Activated T-cell treated with anti-CD3 and anti-CD28 coated beads for 4 hours (primary cell): ENCODE results near the gene CSAD.
"Not testable (repeated sequence)": the region's sequence is repeated elsewhere in the genome, so short reads cannot be mapped to it uniquely, and the experiment has no call there.

Experiments
- DNase-seq: peaks from one replicate; pipeline ENCODE4 v3.0.0-alpha.2; 2020

Gene CSAD

DNA sequence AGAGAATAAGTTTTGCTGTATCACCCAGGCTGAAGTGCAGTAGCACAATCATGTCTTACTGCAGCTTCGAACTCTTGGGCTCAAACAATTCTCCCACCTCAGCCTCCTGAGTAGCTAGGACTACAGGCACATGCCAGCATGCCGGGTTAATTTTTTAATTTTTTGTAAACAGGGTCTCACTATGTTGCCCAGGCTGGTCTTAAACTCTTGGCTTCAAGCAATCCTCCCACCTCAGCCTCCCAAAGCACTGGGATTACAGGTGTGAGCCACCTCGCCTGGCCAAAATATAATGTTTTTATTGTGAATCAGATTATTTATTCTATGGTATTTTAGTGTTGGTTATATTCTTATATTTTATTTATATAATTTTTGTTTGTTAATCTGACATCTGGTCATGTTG is 4.0 kb downstream of the CSAD start:
- DNase-seq: no peak

DNA sequence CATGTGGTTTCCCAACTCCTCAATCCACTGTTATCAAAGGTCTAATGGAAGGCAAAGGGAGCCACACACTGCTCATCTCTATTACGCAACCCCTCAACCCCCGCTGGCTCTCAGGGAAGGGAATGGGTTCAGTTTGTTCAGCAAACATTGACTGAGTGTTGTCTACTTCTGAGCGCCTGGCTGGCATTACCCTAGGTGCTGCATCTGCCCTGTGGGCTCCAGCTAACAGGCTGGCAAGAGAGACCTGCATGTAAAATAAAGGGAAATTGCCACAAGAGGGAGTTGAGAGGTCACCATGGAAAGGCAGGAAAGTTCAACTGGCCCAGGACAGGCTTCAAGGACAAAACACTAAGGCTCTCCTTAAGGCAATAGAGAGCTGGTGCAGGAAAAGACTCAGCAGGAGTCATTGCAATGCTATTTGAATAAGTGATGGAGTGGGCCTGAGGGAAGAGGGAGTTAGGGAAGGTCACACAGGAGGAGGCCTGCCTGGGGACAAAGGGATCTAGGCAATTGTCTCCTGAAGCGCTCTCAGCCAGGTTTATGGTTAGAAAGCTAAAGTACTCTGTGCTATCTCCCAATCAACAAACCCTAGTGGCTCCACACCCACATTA is 5.7 kb downstream of the CSAD start:
- no peak for DNase-seq

DNA sequence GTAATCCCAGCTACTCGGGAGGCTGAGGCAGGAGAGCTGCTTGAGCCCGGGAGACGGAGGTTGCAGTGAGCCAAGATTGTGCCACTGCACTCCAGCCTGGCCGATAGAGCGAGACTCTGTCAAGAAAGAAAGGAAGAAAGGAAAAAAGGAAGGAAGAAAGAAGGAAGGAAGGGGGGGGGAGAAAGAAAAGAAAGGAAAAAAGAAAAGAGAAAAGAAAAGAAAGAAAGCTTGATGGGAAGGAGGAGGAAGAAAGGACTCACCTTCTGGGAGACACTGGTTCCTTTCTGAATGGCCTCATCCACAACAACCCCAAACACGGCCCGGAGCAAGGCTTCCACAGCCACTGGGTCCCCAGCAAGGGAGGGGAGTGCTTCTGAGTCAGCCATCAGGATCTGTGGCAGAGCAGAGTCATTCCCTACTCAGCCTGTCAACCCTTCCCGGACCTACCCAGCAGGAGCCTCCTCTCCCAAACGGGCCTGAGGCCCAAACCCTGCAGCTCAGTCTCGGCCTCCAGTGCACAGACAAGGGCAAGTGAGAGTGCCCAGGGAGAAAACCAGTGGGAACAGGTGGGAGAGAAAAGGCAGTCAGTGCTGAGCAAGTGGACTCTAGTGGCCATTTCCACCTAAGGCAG is 7.5 kb downstream of the CSAD start:
- DNase-seq: no peak

DNA sequence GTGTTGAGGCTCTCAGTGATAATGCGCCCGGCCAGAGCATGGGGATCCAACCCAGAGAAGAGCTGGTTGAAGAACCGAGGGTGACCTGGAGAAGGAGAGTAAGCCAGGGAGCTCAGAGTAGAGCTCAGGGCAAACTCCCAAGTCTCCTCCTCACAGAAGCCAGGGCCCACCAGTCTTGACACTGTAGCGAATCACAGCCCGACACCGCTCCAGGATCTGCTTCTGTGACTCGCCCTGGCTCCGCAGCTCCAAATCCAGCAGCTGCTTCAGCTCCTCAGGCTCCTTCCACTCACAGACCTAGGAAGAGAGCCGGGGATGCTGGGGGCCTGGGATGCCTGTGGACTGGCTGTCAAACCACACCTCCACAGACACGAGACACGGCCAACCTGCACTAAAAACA is 8.4 kb downstream of the CSAD start:
- no peak for DNase-seq

DNA sequence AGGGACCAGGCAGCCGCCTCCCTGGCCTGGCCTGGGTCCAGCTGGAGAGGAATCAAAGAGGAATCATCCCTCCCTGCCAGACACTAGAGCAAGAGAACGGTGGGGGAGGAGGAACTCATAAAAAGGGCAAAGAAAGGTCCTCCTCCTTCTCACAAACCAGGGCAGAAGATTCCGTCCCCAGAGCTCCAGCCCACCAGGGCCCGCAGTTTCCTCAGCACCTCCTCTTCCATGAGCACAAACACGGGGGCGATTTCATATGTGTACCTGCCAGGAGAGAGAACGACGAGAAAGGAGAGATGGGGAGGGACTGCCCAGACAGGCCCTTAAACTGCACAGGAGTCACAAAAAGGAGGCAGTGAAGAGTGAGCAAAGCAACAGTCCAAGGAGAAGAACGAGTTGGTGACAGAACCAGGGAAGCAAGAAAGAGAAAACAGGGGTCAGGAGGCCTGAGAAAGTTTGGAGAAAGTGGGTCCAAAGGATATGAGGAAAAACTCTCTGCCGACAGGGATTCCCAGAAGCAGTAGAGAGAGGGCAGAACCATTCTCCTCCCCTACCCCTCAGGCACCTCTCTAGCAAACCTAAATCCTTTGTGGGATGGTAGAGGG is 8.9 kb downstream of the CSAD start:
- no peak for DNase-seq

DNA sequence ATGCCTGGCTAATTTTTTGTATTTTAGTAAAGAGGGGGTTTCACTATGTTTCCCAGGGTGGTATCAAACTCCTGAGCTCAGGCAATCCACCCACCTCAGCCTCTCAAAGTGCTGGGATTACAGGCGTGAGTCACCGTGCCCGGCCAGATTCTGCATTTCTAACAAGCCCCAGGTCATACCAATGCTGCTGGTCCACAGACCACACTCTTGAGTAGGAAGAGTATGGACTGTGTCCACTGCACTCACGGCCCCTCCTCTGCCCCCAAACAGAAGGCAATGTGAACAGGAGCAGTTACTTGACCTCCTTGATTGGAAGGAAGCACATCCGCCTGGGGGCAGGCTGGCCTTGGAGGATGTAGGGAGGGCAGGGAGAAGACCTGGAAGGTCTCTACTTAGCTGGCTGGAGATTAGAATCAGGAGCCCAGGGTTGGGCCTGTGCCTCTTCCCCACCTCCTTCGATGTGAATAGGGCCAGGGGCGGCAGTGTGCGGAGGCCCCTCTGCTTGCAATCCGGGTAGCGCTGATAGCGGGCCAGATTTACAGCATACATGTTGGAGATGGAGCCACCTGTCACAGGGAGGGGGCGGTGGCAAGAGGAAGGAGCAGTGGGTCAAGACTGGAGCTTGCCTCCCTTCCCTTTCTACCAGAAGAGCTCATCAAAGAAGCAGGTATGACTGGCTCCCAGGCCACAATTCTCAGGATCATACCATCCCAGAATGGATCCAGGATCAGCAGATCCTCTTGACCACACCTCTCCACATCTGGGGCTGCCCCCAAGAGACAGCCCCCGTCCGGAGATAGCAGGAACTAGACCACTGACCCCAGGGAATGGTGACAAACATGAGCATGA is 9.6 kb downstream of the CSAD start:
- no peak for DNase-seq

DNA sequence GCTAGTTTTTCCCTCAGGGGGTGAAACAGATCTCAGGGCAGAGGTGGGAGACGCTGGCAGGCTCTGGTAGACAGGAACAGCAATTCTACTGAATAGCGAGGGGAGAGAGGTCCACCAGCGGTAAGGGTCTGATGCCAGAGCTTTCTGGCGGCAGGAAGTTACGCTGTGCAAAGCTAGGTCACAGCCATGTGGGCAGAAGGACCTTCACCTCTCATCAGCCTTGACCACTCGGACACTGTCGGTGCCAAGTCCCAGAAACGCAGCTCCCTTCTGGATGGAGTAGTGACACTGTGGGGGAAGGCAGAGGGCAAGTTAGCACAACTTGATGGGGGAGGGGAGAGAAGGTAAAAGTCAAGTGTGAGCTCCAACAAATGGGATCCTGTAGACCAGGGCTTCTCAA is 10.5 kb downstream of the CSAD start:
- no peak for DNase-seq

DNA sequence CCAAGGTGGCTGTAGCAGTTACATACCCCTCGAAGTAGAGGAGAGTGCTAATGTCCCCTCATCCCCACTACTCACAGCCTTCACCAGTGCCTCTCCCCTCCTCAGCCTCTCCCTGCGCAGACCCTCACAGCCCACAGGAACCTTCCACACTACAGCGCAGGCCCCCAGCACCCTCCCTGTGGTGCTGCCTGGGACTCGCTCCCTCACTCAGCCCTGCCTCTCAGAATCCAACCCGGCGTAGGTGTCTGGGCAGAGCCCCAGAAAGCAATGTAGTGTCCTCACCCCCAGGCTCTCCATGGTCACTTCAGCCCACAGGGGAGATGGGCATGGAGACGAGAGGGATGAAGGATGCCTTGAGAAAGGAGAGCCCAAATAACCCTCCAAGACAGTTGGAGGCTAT is 11.1 kb downstream of the CSAD start:
- no peak for DNase-seq

DNA sequence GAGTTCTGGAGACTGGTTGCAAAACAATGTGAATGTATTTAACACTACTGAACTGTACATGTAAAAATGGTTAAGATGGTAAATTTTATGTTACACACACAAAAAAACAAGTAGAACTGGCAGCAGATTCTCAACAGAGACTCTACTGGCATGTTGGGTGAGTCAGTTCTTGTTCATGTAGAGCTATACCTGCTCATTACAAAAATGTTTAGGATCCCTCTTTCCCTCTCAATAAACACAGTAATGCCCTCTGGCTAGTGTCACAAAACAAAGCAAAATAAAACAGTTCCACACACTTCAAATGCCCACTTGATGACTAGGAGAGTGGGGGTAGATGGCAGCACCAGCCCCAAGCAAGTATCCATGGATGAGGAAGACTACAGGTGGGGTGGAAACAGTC is 13.9 kb downstream of the CSAD start:
- DNase-seq: no peak

DNA sequence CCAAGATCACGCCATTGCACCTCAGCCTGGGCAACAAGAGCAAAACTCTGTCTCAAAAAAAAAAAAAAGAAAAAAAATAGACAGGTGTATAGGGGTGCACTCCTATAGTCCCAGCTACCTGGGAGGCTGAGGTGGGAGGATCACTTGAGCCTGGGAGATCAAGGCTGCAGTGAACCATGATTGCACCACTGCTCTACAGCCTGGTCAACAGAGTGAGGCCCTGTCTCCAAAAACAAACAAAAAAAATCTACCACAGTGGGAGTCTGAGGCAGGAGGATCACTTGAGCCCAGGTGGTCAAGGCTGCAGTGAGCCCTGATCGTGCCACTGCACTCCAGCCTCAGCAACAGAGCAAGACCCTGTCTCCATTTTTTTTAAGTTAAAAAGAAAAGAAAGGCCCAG is 17.7 kb downstream of the CSAD start:
- DNase-seq: not testable (repeated sequence)

DNA sequence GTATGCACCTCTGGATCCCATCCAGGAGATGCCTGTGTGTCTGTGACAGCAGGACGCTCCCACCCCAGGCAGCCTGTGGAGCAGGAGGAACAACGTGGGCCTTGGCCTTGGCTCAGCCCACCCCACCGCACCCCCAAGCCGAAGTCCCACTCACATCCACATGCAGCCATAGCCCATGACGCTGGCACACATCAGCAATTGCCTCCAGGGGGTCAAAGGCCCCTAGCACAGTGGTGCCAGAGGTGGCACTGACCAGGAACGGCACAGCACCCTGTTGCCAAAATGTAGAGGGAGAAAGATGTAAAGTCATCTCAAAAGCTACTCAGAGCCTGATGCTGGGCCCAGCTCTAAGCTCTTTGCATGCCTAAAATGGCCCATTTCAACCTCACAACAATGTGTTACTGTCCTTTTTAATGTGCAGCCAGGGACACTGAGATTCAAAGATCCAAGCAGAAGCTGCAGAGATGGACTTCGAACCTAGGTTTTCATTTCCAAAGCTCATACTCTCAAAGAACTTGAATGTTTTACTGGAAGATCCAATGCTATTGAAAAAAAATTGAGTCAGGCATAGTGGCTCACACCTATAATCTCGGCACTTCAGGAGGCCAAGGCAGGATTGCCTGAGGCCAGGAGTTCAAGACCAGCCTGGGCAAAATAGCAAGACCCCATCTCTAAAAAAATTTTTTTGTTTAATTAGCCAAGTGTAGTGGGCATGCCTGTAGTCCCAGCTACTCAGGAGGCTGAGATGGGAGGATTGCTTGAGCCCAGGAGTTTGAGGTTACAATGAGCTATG is 19.4 kb downstream of the CSAD start:
- no peak for DNase-seq

DNA sequence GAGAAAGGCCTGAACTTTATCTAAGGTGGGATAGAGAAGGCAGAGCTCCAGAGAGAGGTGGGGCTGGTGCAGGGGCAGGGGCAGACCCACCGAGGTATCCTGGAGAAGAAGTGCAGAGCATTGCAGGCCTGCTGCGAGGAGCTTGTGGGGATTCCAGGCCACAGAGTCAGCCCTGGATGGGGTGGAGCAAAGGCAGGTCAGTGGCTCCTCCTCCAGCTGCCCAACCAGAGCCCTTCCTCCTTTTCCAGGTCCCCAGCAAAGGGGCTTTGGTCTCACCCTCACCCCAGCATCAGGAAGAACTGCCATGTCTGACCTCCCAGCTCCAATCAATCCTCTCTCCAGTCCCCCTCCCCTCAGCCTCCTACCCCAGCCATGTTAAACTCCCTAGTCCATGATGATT is 20.1 kb downstream of the CSAD start:
- DNase-seq: no peak

DNA sequence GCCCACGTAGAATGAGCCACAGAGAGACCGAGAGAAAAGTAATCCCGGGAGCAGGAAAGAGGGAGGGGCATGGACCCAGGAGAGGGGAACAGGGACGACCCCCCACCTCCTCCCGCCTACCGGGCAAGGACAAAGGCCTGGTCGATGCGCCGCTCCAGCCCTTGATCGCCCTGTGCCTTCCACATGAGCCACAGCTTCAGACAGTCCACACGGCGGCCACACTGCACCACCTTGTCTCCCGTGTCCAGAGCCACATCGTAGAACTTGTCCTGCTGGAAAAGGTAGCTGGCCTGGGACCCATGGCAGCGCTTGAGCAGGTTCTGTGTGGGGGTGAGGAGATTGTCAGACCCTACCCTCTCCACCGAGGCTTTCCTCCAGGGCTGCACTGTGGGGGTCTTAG is 20.7 kb downstream of the CSAD start:
- DNase-seq: no peak

DNA sequence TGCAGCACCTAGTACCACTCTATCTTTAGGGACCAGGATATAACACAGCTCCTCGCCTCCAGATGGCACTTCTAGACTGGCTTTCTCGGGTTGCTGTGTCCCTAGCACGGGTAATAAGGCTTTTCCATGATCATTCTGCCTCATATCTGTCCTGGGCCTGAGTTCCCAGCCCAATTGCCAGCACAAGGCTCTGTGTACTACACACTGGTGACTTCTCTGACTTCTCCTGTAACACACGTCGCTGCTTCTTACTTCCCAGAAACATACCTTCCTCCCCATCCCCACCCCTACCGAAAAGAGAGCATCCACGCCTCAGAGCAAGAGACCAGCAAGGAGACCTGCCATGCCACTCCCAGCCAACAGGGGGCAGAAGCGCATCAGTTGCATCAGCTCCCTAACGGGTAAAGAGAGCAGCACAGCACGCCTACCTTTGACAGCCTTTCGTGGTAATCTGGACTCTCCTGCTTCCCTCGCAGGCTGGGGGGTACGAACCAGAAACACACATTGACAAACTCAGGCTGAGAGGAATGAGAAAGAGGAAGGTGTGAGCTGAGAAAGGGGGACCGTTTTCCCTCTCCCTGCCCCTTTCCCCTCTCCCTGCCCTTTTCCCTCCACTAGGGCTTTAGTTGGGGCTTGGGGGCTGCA is 21.4 kb downstream of the CSAD start:
- DNase-seq: peak; percentile 89

DNA sequence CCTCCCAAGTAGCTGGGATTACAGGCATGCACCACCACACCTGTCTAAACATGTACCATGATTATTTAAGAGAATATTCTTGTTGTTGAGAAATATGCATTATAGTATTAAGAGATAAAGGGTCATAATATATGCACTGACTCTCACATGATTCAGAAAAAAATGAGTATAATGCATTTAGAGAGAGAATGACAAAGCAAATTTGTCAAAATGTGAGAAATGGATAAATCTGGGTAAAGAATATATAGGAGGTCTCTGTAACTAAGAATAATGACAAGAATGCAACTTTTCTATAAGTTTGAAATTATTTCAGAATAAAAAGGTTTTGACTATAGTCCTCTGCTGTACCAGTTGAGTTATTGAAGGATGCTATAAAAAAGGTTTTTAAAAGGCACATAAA is 28.3 kb downstream of the CSAD start:
- DNase-seq: no peak

DNA sequence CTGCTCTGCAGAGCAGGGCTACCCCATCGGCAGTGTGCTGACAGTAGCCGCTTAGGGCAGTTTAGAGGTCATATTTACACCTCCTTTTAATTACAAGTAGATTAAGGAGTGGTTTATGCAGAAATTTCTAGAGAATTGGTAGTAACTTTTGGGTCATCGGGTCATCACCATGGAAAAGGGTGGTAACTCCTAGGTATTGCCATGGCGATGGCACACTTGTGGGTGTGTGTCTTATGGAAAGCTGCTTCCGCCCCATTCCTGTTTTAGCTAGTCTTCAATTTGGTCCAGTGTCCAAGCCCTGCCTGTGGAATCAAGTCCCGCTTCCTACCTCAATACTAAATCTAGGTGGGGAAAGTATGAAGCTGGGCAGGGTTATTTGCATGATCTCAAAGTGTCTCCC is 29.7 kb downstream of the CSAD start:
- DNase-seq: no peak

DNA sequence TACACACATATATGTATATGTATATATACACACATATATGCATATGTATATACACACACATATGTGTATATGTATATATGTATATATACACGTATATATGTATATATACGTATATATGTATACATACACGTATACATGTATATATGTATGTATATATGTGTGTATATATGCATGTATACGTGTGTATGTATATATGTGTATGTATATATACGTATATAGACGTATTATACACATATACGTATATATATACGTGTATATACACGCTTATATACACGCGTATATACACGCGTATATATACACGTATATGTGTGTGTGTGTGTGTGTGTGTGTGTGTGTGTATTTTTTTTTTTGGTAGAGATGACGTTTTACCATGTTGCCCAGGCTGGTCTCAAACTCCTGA is 33.1 kb downstream of the CSAD start:
- no peak for DNase-seq

DNA sequence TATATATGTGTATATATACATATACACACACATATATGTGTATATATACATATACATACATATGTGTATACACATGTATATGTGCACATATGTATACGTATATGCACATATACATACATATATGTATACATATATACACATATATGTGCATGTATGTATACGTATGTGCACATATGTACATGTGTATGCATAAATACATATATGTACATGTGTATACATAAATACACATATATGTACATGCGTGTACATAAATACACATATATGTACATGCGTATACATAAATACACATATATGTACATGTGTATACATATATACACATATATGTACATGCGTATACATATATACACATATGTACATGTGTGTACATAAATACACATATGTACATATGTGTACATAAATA is 33.5 kb downstream of the CSAD start:
- DNase-seq: no peak

DNA sequence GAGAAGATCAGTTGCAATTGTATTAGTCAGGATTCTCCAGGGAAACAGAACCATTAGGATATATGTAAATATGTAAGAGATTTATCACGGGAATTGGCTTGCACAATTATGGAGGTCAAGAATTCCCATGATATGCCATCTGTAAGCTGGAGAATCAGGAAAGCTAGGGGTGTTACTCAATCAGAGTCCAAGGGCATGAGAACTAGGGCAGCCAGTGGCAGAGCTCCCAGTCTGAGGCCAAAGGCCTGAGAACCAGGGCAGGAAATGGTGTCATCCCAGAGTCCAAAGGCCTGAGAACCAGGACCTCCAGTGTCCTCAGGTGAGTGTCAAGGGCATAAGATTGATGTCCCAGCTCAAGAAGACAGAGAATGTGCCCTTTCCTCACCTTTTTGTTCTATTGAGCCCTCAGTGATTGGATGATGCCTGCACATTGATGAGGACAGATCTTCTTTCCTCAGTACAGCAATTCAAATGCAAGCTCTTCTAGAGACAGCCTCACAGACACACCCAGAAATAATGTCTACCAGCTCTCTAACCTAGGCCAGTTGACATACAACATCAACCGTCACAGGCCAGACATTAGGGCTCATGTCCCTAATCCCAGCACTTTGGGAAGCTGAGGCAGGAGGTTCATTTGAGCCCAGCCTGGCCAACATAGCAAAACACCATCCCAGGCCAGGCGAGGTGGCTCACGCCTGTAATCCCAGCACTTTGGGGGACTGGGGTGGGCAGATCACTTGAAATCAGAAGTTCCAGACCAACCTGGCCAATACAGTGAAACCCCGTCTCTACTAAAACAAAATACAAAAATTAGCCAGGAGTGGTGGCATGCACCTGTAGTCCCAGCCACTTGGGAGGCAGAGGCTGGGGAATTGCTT is 35.1 kb downstream of the CSAD start:
- DNase-seq: no peak

DNA sequence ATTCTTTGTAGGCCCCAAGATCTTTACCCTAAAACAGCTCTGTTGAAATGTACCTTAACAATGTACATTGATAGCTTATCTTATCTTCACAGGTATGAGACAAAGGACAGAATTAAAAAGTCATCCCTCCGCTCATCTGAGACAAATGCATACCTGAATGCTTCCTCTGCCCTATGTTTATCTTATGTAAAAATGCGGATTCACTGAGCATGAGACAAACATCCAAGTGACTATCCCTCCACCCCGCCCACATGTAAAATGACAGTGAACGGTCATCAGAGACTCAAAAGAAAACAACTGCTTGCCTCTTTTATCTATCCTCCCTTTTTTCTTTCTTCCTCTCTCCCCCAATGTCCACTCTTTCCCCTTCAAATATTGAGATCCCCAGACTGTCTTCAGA is 37.4 kb downstream of the CSAD start:
- DNase-seq: no peak

DNA sequence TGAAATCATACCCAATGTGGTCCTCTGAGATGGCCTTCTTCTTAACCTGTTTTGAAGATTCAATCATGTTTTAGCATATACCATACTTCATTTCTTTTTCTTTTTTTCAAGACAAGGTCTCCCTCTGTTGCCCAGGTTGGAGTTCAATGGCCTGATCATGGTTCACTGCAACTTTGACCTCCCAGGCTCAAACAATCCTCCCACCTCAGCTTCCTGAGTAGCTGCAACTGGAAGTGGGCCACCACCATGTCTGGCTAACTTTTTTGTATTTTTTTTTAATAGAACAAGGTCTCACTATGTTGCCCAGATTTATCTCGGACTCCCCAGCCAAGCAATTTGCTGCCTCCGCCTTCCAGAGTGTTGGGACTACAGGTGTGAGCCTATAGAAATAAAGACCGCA is 47.0 kb downstream of the CSAD start:
- DNase-seq: no peak

DNA sequence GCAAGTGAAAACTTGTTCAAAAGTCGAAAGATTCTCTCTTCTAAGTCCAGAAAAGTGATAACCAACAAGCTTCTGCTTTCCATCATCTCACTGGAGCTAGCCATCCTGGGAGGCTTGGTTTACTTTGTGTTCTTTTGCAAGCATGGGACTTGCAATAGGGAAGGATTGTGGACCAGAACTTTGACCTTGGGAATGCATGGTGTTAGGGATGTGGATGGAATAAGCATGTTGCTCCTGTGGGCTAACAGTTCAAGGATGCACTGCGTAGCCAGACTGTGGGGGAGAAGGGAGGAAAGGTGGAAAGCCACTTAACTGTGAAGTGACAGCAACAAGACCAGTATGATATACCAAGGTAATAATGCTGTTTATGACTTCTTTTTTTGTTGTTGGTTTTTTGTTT is 48.9 kb downstream of the CSAD start:
- DNase-seq: no peak
